Measurements from ENCODE around the gene S100A3. TPM values are rescaled to one million over a fixed set of nuclear protein-coding genes. Genes with fewer than 3 reads are reported as not detected.
"Not testable (repeated sequence)": the region's sequence is repeated elsewhere in the genome, so short reads cannot be mapped to it uniquely, and the experiment has no call there.

Gene S100A3
- total RNA-seq, 1 donor from 2014 or later, result 0.66 TPM

GRCh38 chr1:153535242-153536011 is 13.6 kb downstream of the S100A3 start, which contains the start of gene S100A6:
Gene S100A6 (minus strand): TSS chr1:153535991. CDS start chr1:153535339, 652 bp downstream.
- no peak for DNase-seq (ENCODE audit: low read depth, low spot score)

GRCh38 chr1:153534925-153535241 is 14.2 kb downstream of the S100A3 start:
- DNase-seq (ENCODE audit: low read depth, low spot score), result no peak

DNA sequence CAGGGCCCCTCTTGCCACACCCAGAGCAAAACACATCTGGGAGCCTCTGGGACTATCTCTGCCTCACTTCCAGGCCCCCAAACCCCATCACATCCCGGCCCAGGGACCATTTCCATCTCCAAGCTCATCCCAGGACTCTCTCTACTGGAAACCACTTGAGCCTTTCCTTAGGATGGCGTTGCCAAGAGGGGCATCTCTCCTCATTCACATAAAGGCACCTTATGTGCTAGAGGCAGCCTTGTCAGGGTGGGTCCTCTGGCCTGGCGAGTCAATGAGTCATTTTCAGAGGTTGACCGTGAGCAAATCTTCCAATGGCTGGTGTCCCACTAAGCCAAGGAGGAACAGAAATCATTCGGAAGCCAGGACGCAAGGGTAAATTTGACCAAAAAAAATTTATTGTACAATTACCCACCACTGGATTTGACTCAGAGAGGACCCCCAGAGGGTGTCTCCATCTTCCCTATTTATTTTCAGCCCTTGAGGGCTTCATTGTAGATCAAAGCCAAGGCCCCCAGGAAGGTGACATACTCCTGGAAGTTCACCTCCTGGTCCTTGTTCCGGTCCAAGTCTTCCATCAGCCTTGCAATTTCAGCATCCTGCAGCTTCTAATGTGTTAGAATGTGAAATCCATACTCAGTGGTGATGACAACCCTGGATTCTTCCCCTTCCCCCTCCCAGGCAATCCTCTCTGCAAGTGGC is 14.7 kb downstream of the S100A3 start:
- DNase-seq (ENCODE audit: low read depth, low spot score), result no peak

- peak; percentile 71 for DNase-seq (ENCODE audit: low read depth, low spot score)
These were observed 15.3 kb downstream of the S100A3 start for GRCh38 chr1:153533689-153534201.

- DNase-seq (ENCODE audit: low read depth, low spot score), result peak; percentile 56
These were observed 16.1 kb downstream of the S100A3 start for GRCh38 chr1:153532769-153533599.

GRCh38 chr1:153532181-153532580 is 16.9 kb downstream of the S100A3 start:
- DNase-seq (ENCODE audit: low read depth, low spot score), result no peak

- DNase-seq (ENCODE audit: low read depth, low spot score), result no peak
These were observed 17.4 kb downstream of the S100A3 start for GRCh38 chr1:153531638-153532037.

- DNase-seq (ENCODE audit: low read depth, low spot score), result no peak
These were observed 21.4 kb downstream of the S100A3 start for GRCh38 chr1:153527683-153528040.

- DNase-seq (ENCODE audit: low read depth, low spot score), result no peak
These were observed 21.9 kb downstream of the S100A3 start for GRCh38 chr1:153527023-153527682.

GRCh38 chr1:153526132-153526543 is 22.9 kb downstream of the S100A3 start:
- DNase-seq (ENCODE audit: low read depth, low spot score), result no peak

- DNase-seq (ENCODE audit: low read depth, low spot score), result no peak
These were observed 23.9 kb downstream of the S100A3 start for GRCh38 chr1:153525088-153525728.

- DNase-seq (ENCODE audit: low read depth, low spot score), result not testable (repeated sequence)
These were observed 26.6 kb downstream of the S100A3 start for GRCh38 chr1:153522353-153523048.

DNA sequence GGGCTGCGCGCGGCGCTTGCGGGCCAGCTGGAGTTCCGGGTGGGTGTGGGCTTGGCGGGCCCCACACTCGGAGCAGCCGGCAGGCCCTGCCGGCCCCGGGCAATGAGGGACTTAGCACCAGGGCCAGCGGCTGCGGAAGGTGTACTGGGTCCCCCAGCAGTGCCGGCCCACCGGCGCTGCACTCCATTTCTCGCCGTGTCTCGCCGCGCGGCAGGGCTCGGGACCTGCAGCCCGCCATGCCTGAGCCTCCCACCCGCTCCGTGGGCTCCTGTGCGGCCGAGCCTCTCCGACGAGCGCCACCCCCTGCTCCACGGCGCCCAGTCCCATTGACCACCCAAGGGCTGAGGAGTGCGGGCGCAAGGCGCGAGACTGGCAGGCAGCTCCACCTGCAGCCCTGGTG is 27.2 kb downstream of the S100A3 start:
- not testable (repeated sequence) for DNase-seq (ENCODE audit: low read depth, low spot score)

DNA sequence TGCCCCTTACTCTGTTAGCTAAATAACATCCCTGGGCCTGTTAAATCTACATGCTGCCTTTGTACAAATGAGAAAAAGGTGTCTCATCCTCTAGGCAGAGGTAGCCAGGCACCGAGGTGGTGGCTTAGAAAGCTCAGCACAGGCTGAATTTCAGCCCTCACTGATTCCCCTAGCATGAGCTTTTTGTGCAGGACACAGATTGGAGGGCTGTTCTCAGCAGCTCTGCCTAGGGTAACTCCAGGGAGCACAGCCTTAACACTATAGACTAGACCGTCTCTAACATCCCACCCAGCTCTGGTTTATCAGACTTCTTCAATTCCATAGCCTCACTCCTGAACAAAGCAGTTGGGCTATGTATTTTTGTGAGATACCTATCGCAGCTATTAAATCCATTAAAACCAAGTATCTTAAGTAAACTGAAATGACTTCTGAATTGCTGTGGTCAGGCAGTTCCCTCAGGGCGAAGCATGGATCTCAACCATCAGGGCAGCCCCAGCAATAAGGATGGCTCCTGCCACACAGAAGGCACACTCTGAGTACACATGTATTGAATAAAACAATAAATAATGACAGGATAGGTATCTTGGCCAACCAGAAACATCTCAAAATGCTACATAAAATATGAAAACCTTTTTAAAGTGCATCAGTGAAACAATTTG is 28.1 kb downstream of the S100A3 start:
- no peak for DNase-seq (ENCODE audit: low read depth, low spot score)

DNA sequence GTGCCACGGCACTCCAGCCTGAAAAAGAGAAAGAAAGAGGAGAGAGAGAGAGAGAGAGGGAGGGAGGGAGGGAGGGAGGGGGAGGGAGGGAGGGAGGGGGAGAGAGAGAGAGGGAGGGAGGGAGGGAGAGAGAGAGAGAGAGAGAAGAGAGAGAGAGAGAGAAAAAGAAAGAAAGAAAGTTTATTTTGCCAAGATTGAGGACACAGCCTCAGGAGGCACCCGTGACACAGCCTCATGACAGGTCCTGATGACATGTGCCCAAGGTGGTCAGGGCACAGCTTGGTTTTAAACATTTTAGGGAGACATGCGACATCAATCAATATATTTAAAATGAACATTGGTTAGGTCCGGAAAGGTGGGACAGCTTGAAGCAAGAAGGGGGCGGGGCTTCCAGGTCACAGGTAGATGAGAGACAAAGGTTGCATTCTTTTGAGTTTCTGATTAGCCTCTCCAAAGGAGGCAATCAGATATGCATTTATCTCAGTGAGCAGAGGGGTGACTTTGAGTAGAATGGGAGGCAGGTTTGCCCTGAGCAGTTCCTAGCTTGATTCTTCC is 28.8 kb downstream of the S100A3 start:
- DNase-seq (ENCODE audit: low read depth, low spot score), result not testable (repeated sequence)

GRCh38 chr1:153519242-153519641 is 29.8 kb downstream of the S100A3 start:
- no peak for DNase-seq (ENCODE audit: low read depth, low spot score)

DNA sequence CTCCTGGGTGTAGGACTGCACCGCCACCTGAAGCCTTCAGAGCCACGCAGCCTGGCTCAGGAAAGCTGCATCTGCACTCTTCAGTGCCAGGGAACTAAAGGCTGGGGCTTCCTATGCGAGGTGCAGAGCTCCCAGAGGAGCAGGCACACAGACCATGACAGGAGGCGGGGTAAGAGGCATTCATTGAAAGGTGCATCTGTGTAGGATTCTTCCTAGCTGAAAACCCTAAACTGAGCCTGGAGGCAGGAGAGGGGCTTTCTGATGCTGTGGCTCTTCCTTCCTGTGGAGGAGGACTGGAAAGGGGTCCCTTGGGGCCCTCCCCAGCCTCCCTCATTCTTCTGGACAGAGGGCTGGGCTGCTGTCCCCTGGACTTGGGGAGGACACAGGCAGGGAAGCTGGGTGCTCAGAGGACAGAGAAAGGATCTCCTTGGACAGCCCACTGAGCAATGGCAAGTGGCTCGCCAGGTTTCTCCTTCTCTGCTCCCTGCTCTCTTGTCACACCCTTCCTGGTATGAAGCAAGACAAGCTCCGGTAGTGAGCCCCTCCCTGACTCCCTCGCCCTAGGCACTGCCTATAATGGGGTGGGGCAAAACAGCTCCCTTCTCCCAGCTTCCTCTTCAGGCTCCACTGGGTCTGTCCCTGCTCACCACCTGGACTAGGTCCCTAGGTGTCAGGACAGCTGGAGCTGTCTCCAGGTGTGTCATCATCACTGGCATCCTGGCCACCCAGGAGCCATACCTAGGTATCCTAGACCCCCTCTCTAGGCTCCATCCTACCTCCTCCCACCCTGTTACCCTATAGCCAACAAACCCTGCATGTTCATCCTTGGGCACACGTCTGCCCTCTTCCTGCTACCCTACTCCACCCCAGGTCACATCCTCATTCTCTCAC is 33.3 kb downstream of the S100A3 start:
- DNase-seq (ENCODE audit: low read depth, low spot score), result no peak

- DNase-seq (ENCODE audit: low read depth, low spot score), result no peak
These were observed 35.4 kb downstream of the S100A3 start for GRCh38 chr1:153513666-153514065.

Measured in pulmonary artery endothelial cell (primary cell).